Stimulated activated CD4-positive, alpha-beta T cell treated with anti-CD3 and anti-CD28 coated beads, TNF-alpha, amount 100 ng/mL, for 1 hour (primary cell): ENCODE data around the gene WDR75.
"Not testable (repeated sequence)": the region's sequence is repeated elsewhere in the genome, so short reads cannot be mapped to it uniquely, and the experiment has no call there.

ENCODE experiments used
- DNase-seq, 3 donors: peaks; one replicate each; pipeline ENCODE4 v3.0.0-alpha.2; 2020; ENCODE audit warnings: low read depth in 3 of 3, low spot score in 1 of 3

Gene WDR75

DNA sequence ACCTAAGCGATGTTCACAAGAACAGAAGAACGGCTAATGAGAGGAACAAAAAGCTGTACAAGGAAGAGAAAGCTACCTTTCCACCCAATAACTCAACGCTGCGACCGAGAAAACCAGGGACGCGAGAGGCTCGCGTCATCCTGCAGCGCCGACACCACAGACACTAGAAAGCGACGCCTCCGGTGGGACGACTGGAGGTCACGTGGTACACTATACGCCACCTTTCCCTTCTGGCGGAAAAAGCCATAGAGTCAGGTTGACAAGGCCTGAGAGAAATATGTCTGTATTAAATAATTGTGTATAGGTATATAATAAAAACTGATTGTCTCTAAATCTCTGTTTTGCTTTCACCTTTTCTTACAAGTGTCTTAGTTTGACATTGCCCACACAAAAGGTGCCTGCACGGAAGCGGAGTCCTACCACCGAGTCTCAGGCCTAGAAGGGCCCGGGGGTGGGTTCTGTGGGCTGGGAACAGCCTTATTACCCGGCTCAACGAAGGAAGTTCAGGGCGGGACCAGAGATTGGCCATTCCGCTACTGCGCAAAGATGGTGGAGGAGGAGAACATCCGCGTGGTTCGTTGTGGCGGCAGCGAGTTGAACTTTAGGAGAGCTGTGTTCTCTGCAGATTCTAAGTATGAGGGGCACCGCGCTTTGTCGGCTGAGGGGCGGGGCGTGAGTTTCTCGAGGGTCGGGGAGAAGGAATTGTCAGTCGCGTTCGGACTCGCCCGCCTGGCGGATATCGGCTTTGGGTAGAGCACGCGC, at the start of gene WDR75:
Gene WDR75 (plus strand): TSS at position 528 of the 762 bp plus-strand sequence. CDS start 19 bp downstream, at position 547.
- peak; percentile 73 to 90 (median 74) for DNase-seq

DNA sequence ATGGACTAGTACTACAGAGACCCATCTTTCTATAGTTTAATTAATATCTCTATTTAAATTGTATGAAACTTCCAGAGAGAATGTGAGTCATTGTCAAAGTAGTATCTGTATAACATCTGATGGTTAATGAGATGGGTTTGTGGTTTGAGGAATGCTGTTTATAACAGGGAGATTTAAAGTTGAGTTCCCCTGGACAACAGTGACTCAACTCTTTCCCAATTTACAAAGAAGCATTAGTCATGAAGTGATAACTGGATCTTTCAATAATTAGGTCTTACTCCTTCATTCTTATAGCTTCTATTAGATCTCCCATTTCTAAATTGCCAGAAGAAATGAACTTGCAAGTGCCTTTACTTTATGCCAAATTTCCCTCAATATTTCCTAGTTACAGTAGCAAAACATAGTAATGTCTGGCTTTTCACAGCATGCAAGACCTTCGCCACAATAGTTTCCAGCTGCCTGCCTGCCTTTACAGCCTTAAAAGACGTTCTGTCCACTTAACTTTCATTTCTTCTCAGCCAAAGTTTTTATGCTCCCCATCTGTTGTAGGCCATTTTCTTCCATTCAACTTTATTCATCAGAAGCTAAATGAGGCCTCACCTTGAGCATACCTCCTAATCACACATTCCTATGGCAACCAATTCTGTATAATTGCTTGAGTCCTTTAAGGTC, 47.7 kb upstream of the WDR75 start:
- DNase-seq = no peak

DNA sequence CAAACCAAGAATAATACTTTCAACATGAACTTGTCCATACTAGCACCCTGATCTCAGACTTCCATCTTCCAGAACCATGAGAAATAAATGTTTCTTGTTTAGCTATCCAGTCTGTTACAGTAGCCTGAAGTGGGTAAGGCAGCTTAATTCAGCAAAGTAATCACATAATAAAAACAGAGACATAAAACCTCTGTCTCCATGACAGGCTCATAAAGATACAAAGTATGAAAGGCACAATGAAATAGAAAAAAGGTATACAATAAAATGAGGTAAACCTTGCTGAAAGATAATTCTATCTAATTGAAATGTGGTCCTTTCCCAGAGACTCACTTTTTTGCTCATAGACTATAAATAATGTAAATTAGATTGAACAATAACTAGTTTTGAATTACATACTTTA, 46.7 kb upstream of the WDR75 start:
- no peak for DNase-seq

DNA sequence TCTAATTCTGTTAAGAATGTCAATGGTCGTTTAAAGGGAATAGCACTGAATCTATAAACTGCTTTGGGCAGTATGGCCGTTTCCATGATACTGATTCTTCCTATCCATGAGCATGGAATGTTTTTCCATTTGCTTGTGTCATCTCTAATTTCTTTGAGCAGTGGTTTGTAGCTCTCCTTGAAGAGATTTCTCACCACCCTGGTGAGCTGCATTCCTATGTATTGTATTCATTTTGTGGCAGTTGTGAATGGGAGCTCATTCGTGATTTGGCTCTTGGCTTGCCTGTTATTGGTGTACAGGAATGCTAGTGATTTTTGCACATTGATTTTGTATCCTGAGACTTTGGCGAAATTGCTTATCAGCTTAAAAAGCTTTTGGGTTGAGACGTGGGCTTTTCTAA, 38.3 kb upstream of the WDR75 start:
- DNase-seq = no peak

DNA sequence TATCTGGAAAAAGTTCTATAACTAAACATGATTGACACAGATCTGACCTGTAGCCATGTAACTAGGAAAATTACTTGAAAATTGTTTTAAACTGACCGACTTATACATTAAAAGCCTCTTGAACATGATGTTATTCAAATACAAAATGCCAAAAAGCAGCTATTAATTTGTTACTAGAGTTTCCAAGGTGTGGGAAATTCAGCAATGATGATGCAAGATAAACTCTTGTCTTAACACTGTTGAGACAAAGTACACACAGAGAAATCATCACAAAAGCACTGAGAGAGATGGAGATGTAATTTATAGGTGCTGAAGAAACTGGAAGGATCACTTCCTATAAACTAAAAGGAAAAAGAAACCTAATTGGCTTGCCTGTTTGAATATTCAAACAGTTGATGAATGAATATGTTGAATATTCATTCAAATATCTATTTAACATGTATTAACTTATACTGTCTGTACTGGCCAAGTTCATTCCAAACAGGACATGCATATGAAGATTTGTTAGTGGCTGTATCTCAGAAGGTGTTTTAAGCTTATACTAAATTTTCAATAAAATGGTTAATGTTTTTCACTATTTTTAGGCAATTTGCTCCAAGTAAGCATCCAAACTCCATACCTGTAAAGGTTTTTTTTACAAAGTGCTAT, 34.6 kb upstream of the WDR75 start:
- DNase-seq = no peak

DNA sequence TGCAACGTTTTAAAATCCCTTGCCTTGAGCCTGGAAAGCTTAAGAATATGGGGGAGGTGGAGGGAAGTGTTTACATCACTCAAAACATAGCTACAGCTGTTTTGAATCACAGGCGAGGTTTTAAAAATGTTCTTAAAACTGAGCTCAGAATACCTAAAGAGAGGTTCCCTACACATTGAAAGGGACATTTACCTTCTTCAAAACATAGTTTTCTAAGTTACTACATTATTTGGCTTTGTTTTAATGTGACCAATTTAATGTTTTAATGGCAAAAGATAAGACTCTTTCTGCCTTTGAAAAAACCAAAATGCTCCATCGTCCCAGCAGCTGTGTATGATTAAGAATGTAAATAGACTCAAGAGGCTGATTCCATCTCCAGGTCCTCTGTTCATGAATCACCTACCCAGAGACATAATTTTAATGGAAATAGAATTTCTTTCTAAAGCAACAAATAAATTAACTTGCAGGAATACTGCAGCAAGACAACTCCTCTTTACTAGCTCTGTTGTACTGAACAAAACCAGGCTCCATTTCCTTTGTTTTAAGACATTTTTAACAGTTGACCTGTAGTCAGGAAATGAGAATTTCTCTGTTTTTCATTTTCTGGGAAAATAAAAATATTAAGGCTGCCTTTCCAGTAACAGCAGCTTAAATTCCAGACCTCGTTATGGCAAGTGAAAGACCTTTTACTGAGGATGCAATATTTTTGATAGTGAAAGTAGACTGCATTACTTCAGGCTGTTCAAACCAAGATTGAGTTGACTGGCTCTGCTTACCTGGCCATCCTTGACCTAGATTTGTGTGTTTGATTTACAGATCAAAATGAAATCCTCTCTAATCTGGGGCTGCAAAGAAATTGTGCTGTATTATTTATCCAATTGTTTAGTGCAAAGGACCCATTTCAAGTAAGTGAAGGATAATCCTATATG, 33.7 kb upstream of the WDR75 start:
- no peak for DNase-seq

DNA sequence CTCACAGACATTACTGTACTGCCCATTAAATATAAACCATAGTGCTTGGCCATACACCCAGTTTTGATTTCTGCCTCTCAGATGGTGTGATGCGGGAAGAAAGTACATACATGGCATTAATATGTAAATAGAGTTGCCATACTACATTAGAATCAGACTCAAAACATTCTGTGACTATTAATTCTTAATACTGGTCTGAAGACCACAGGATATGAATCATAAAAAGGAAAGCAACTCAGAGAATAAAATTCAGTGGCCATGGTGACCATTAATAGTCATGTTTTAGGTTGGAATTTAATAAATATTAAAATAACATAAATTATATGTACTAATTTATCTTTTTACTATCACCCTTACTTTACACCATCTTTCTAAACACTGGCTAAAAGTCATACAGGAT, 33.0 kb upstream of the WDR75 start:
- DNase-seq = no peak

DNA sequence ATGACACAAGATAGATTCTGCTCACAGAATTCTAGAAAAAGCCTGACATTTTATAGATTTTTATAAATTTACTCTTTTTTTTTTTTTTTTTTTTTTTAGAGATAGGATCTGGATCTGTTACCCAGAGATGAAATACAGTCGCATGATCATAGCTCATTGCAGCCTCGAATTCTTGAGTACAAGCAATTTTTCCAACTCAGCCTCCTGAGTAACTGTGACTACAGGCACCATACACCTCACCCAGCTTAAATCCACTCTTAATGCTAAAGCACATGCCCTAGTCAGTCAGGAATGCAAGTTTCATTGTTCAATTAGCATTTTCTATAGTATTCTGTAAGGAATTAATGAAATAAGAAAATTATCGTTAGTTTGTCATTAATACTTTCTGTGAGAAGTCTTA, 32.1 kb upstream of the WDR75 start:
- no peak for DNase-seq

DNA sequence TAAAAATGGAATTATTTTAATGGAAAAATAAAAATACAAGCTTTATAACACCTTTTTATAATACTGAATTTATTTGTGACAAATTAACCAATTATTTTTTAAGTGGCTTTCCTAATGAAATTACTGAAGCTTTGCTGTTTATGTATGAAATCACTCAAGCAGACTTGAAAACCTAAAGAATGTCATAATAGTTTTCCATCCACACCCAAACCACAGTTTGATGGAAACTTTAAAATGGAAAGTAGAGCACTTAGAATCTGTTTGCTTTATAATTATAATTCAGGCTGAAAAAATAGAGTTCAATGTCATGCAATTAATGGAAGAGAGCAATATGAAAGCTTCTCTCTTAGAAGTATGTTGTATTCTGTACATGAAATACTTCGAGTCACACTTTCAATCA, 31.6 kb upstream of the WDR75 start:
- DNase-seq = no peak

DNA sequence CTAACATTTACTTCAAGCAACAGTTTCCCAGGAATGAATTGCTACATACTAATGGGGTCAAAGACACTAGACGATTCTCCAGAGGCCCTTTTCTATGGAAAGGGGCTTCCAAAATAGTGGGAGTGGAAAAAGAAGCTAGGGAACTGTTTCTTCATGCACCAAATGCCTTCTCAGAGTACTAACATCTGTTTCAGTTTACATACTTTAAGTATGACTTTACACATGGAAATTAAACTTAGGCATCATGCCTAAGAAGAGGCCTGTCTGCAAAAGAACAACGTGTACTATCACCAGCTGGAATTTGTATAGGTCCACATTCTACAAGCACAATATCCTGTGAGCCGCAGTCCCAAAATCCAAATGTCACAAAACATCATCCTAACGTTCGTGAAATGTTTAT, 29.4 kb upstream of the WDR75 start:
- DNase-seq = no peak

DNA sequence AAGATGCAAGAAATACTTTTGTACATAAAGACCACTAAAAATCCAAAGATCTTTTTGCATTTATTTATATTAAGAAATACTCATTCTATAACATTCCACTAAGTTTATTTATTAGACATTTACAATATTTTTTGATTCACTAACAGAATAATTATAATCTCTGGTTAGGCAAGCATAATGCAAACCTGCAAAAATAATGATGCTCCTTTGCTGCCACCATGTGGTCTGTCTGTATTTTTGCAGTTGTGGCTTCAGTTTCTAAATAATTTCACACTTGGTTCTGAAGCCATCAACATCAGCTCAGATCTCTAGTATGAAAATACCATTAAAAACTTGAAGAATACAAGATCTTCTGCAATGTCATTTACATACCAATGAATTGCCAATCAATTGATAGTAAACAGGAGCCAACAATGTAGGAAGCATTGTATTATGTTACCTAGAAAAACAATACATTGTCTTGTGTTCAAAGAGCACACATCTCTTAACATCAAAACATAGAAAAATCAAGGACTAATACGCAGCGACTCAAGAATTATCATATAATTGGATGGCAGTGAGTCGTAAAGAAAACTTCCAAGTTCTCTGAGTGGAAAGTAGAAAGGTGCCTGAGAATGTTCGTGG, 28.8 kb upstream of the WDR75 start:
- DNase-seq = peak in 2 of 3 donors; percentile 2 to 6

DNA sequence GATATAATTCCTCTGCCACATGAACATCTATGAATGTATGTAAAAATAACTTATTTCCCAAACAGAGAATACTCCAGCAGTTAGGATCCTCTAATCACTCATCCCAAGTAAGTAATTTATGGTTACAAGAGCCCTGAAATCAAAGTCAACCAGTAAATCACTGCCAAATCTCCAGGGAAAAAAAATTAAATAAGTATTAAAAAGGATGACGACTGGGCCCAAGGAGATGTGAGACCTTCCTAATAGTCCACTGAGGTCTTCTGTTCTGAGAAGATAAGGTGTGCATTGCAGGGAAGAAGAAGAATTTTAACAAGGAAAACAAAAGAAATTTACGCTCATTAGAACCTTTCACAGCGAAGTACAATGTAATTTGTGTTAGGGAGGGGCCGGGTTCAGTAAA, 28.0 kb upstream of the WDR75 start:
- no peak for DNase-seq

DNA sequence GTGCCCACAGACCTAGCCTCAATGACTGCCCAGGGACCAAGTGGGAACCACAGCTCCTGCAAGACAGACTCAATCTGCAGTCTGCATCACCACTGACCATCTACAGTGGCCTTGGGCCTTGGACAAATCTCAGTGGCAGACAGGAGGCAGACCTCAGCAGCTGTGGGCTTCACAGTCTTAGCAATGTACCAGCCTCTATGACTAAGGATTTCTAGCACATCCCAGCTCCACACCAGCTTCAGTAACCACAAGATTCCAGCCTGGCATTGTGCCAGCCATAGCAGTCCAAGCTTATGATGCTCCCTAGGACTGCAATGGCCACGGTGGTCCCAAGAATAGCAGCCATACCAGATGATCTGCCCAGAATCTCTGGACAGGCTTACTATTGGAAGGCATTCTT, 19.6 kb upstream of the WDR75 start:
- no peak for DNase-seq

DNA sequence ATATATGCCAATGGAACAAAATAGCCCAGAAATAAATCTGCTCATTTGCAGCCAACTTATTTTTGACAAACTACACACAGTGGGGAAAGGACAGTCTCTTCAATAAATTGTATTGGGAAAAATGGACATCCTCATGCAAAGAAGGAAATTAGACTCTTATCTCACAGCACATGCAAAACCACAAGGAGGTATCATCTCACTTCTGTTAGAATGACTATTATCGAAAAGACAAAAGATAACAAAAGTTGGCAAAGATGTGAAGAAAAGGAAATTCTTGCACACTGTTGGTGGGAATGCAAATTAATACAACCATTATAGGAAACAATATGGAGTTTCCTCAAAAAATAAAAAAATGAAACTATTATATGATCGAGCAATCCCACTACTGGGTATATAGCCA, 16.3 kb upstream of the WDR75 start:
- no peak for DNase-seq

DNA sequence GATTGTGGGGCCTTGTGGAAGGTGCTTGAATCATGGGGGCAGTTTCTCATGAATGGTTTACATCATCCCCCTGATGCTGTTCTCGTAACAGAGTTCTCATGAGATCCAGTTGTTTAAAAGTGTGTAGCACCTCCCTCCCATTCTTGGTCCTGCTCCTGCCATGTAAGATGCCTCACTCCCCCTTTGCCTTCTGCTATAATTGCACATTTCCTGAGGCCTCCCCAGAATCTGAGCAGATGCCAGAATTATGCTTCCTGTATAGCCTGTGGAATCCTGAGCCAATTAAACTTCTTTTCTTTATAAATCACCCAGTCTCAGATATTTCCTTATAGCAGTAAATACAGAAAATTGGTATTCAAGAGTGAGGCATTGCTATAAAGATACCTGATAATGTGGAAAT, 15.6 kb upstream of the WDR75 start:
- no peak for DNase-seq

DNA sequence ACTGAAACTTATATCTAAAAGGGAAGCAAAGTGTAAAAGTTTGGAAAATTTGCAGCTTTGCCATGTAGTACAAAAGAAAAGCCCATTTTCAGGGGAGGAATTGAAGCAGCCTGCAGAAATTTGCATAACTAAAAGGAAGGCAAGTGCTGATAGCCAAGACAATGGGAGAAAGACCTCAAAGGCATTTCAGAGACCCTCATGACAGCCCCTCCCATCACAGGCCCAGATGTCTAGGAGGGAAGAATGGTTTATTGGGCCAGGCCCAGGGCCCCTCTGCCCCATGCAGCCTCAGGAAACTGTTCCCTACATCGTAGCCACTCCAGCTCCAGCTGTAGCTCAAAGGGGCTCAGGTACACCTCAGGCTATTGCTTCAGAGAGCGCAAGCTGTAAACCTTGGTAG, 14.4 kb upstream of the WDR75 start:
- no peak for DNase-seq

DNA sequence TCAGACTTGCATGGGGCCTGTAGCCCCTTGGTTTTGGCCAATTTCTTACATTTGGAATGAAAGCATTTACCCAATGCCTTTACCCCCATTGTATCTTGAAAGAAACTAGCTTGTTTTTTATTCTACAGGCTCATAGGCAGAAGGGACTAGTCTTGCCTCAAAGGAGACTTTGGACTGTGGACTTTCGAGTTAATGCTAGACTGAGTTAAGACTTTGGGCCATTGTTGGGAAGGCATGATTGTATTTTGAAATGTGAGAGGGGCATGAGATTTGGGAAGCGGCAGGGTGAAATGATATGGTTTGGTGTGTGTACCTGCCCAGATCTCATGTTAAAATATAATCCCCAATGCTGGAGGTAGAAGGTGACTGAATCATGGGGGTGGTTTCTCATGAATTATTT, 13.4 kb upstream of the WDR75 start:
- no peak for DNase-seq

DNA sequence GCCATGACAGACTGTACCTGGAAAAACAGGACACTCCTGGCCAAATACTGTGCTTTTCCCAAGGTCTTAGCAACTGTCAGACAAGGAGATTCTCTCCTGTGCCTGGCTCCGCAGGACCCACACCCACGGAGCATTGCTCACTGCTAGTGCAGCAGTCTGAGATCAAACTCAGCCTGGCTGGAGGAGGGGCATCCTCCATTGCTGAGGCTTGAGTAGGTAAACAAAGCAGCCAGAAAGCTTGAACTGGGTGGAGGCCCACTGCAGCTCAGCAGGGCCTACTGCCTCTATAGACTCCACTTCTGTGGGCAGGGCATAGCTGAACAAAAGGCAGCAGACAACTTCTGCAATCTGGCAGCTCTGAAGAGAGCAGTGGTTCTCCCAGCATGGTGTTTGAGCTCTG, 10.8 kb upstream of the WDR75 start:
- not testable (repeated sequence) for DNase-seq

DNA sequence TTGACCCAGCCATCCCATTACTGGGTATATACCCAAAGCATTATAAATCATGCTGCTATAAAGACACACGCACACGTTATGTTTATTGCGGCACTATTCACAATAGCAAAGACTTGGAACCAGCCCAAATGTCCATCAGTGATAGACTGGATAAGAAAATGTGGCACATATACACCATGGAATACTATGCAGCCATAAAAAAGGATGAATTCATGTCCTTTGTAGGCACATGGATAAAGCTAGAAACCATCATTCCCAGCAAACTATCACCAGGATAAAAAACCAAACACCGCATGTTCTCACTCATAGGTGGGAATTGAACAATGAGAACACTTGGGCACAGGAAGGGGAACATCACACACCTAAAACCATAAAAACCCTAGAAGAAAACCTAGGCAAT, 5.5 kb upstream of the WDR75 start:
- DNase-seq = not testable (repeated sequence)

DNA sequence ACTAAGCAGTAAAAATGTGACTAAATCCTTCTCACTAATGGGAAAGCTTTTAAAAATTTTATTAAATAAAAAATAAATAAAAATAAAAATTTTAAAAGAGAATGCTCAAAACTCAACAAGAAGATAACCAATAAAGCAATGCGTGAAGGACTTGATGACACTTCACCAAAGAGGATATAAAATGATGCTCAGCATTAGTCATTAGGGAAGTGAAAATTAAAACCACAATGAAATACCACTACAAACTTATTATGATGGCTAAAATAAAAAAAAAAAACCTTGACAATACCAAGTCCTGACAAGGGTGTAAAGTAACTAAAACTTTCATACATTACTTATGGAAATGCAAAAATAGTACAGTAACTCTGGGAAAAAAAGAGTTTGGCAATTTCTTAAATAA, 3.3 kb upstream of the WDR75 start:
- no peak for DNase-seq

DNA sequence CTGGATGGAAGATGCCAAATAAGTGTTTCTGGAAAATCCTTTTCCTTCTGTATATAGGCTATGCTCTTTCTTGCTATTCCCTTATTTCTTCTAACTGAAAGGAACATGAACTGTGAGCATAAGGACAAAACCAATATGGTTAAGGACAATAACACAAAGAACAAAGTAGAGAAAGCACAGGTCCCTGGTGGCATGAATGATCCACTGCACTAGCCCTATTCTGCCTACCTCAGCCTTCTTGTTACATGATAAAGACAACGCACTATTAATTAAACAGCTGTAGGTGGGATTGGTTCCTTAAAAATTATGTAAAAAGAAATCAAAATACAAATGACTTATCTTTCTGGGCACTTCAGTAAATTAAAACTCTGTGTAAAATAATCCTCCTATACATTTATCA, 1.9 kb upstream of the WDR75 start:
- no peak for DNase-seq
